ENCODE results near the gene WNT5A. TPM values are rescaled to one million over a fixed set of nuclear protein-coding genes. Genes with fewer than 3 reads are reported as not detected.

WNT5A gene
- not detected for polyA plus RNA-seq (2012; ENCODE audit: insufficient read depth, insufficient read length, low read depth)

- H3K4me3 ChIP-seq (ENCODE audit: low read depth, low read length) = peak within 1 kb of the TSS; percentile 23; the same call in 1 of the 2 replicates
- H3K9me3 ChIP-seq = no peaks in the 10 kb centered on the region
- H3K27me3 ChIP-seq = peaks cover 66% of the 10 kb centered on the region
- no peak for DNase-seq
- H3K36me3 ChIP-seq = no peaks in the 10 kb centered on the region
- no peaks in the 10 kb centered on the region for H3K4me1 ChIP-seq
- no peak for TF ChIP-seq CTCF (IDR thresholded peaks at IDR 0.05; ENCODE audit: low read depth, low read length)
Measured at GRCh38 chr3:55486857-55487380, at the start of gene WNT5A. Gene WNT5A, minus strand, starts transcription at chr3:55487306. Its CDS starts 321 bp downstream, at chr3:55486985.

- no peaks in the 10 kb centered on the region for H3K36me3 ChIP-seq
- H3K4me3 ChIP-seq (ENCODE audit: low read depth, low read length) = no peak overlapping the region
- no peaks in the 10 kb centered on the region for H3K27me3 ChIP-seq
- DNase-seq = no peak
- H3K4me1 ChIP-seq = no peaks in the 10 kb centered on the region
- no peaks in the 10 kb centered on the region for H3K9me3 ChIP-seq
- no peak for TF ChIP-seq CTCF (IDR thresholded peaks at IDR 0.05; ENCODE audit: low read depth, low read length)
Measured at GRCh38 chr3:55534876-55535275, 47.8 kb upstream of the WNT5A start.

GRCh38 chr3:55532806-55533205 lies 45.7 kb upstream of the WNT5A start:
- Histone ChIP-seq H3K9me3 (no peaks in the 10 kb centered on the region), H3K4me3 (ENCODE audit: low read depth, low read length) (no peak overlapping the region), H3K36me3 (no peaks in the 10 kb centered on the region), H3K4me1 (no peaks in the 10 kb centered on the region), H3K27me3 (no peaks in the 10 kb centered on the region)
- TF ChIP-seq CTCF (IDR thresholded peaks at IDR 0.05; ENCODE audit: low read depth, low read length) = no peak
- no peak for DNase-seq

GRCh38 chr3:55531321-55531720 lies 44.2 kb upstream of the WNT5A start:
- Histone ChIP-seq H3K4me3 (ENCODE audit: low read depth, low read length) (no peak overlapping the region), H3K9me3 (no peaks in the 10 kb centered on the region), H3K4me1 (no peaks in the 10 kb centered on the region), H3K36me3 (no peaks in the 10 kb centered on the region), H3K27me3 (no peaks in the 10 kb centered on the region)
- no peak for DNase-seq
- TF ChIP-seq CTCF (IDR thresholded peaks at IDR 0.05; ENCODE audit: low read depth, low read length) = no peak

GRCh38 chr3:55527361-55527760 lies 40.3 kb upstream of the WNT5A start:
- no peaks in the 10 kb centered on the region for H3K27me3 ChIP-seq
- no peaks in the 10 kb centered on the region for H3K36me3 ChIP-seq
- TF ChIP-seq CTCF (IDR thresholded peaks at IDR 0.05; ENCODE audit: low read depth, low read length) = no peak
- no peak for DNase-seq
- no peaks in the 10 kb centered on the region for H3K4me1 ChIP-seq
- no peaks in the 10 kb centered on the region for H3K9me3 ChIP-seq
- no peak overlapping the region for H3K4me3 ChIP-seq (ENCODE audit: low read depth, low read length)

- Histone ChIP-seq H3K9me3 (no peaks in the 10 kb centered on the region), H3K36me3 (no peaks in the 10 kb centered on the region), H3K27me3 (no peaks in the 10 kb centered on the region), H3K4me1 (no peaks in the 10 kb centered on the region), H3K4me3 (ENCODE audit: low read depth, low read length) (no peak overlapping the region)
- no peak for DNase-seq
- TF ChIP-seq CTCF (IDR thresholded peaks at IDR 0.05; ENCODE audit: low read depth, low read length) = no peak
Measured at GRCh38 chr3:55526332-55527030, 39.4 kb upstream of the WNT5A start.

All from BE2C (cell line).